Right cardiac atrium (tissue), 5 donors: ENCODE data around the gene DNASE1. TPM values are rescaled to one million over a fixed set of nuclear protein-coding genes. Genes with fewer than 3 reads are reported as not detected.
"Not testable (repeated sequence)": the region's sequence is repeated elsewhere in the genome, so short reads cannot be mapped to it uniquely, and the experiment has no call there.

ENCODE experiments used
- ATAC-seq, 2 donors: fragments of 200-7000 bp; cut with Tn5 transposase; one replicate each; pipeline versions ENCODE4 v1.8.0 to v1.9.1; 2020; ENCODE audit warnings: moderate library complexity in 2 of 2, mild to moderate bottlenecking in 1 of 2
- DNase-seq, 3 donors: peaks; one replicate each; pipeline ENCODE4 v3.0.0-alpha.2; 2020
- H3K27ac ChIP-seq: one replicate; pipeline ENCODE4 v1.5.1; 2013; ENCODE audit warnings: mild to moderate bottlenecking, low read length, control low read depth, moderate library complexity
- H3K27me3 ChIP-seq: one replicate; pipeline ENCODE4 v1.6.1; 2013; ENCODE audit not compliant: control insufficient read depth, insufficient read depth
- H3K4me1 ChIP-seq: one replicate; pipeline ENCODE4 v1.6.1; 2013; ENCODE audit warnings: low read length; ENCODE audit not compliant: control insufficient read depth, insufficient read depth
- H3K4me3 ChIP-seq: one replicate; pipeline ENCODE4 v1.5.1; 2013; ENCODE audit warnings: low read length, control low read depth
- H3K9me3 ChIP-seq: one replicate; pipeline ENCODE4 v1.6.1; 2013; ENCODE audit warnings: low read length; ENCODE audit not compliant: control insufficient read depth
- WGBS: extraction: QIAGEN DNeasy Blood & Tissue Kit; methylation state at CpG from one replicate; pipeline ENCODE4 v1.1.7; 2013; 5-methylcytosine and 5-hydroxymethylcytosine counted together
- intact Hi-C, 4 donors: fragments of 100-400 bp; cut with DNase I; formaldehyde crosslinking; loops; one replicate each; pipeline versions ENCODE4 v1.11.0 to v1.14.0; 2022 to 2023
- polyA plus RNA-seq: library from polyadenylated mRNA; stranded (reverse); fragments of 200-250 nt; gene quantifications from one replicate; pipeline ENCODE4 v1.2.3, GENCODE V29; 2013
- total RNA-seq, 4 donors: library from RNA; stranded (reverse); fragmentation: NEBNext Ultra II Directional; extraction: Animal tissue kit (Norgen Biotek cat#: 25700); gene quantifications; one replicate each; pipeline ENCODE4 v1.2.1, GENCODE V29; 2021
- donor health status: healthy with polysubstance abuse.
- donor health status: DM: no; HTN: yes; CAD: no.
- donor health status: DM: no; HTN: no; CAD: no.
- donor health status: DM: no; HTN: yes; CAD: no; lungs with severe emphysema.
- donor health status: DM: yes; HTN: yes; CAD: no.

DNASE1 gene
- total and polyA plus RNA-seq, 5 donors: 3.4 to 10.7 (median 7.2) TPM

GRCh38 chr16:3655396-3656159 is 1.1 kb downstream of the DNASE1 start:
- no peak for DNase-seq
- peak; percentile 10 to 22 for ATAC-seq
- 82% methylated on average over 21 of the region's 21 CpGs for WGBS
- Histone ChIP-seq H3K4me1 (no peaks in the 10 kb centered on the region), H3K27me3 (no peaks in the 10 kb centered on the region), H3K27ac (no peak overlapping the region), H3K9me3 (no peaks in the 10 kb centered on the region), H3K4me3 (no peak overlapping the region)
- intact Hi-C loops: no loop called here

- WGBS: over 99% methylated on average over 7 of the region's 10 CpGs
- H3K9me3 ChIP-seq, ATAC-seq, DNase-seq, H3K27me3 ChIP-seq, intact Hi-C loops, H3K27ac ChIP-seq, H3K4me1 ChIP-seq, H3K4me3 ChIP-seq: not testable (repeated sequence)
Measured at GRCh38 chr16:3656160-3656490, 1.6 kb downstream of the DNASE1 start.

- WGBS: 90% methylated on average over 42 of the region's 42 CpGs
- no peak for DNase-seq
- Histone ChIP-seq H3K27ac (no peak overlapping the region), H3K4me1 (no peaks in the 10 kb centered on the region), H3K9me3 (no peaks in the 10 kb centered on the region), H3K4me3 (no peak overlapping the region), H3K27me3 (no peaks in the 10 kb centered on the region)
- intact Hi-C loops: no loop called here
- no peak for ATAC-seq
Measured at GRCh38 chr16:3656491-3657468, 2.3 kb downstream of the DNASE1 start.

- H3K4me3 ChIP-seq: no peak overlapping the region
- H3K4me1 ChIP-seq: no peaks in the 10 kb centered on the region
- H3K9me3 ChIP-seq: no peaks in the 10 kb centered on the region
- DNase-seq (no peak), ATAC-seq (no peak)
- H3K27me3 ChIP-seq: no peaks in the 10 kb centered on the region
- intact Hi-C loops: no loop called here
- WGBS: 79% methylated on average over 3 of the region's 3 CpGs
- H3K27ac ChIP-seq: no peak overlapping the region
Measured at GRCh38 chr16:3659251-3659650, 4.8 kb downstream of the DNASE1 start.

- 88% methylated on average over 12 of the region's 12 CpGs for WGBS
- intact Hi-C loops: no loop called here
- H3K4me1 ChIP-seq: no peaks in the 10 kb centered on the region
- no peak for ATAC-seq
- no peaks in the 10 kb centered on the region for H3K27me3 ChIP-seq
- H3K9me3 ChIP-seq: no peaks in the 10 kb centered on the region
- H3K4me3 ChIP-seq: no peak overlapping the region
- no peak for DNase-seq
- no peak overlapping the region for H3K27ac ChIP-seq
Measured at GRCh38 chr16:3661311-3661710, 6.8 kb downstream of the DNASE1 start.

- intact Hi-C loops: no loop called here
- no peaks in the 10 kb centered on the region for H3K4me1 ChIP-seq
- WGBS: 93% methylated on average over 13 of the region's 13 CpGs
- H3K27me3 ChIP-seq: no peaks in the 10 kb centered on the region
- ATAC-seq (no peak), DNase-seq (no peak)
- no peak overlapping the region for H3K27ac ChIP-seq
- H3K9me3 ChIP-seq: no peaks in the 10 kb centered on the region
- H3K4me3 ChIP-seq: no peak overlapping the region
Measured at GRCh38 chr16:3661922-3662321, 7.4 kb downstream of the DNASE1 start.

- intact Hi-C loops: no loop called here
Measured at GRCh38 chr16:3662601-3663000, 8.1 kb downstream of the DNASE1 start.

GRCh38 chr16:3664187-3664896 is 9.9 kb downstream of the DNASE1 start:
- no peak overlapping the region for H3K27ac ChIP-seq
- H3K27me3 ChIP-seq: no peaks in the 10 kb centered on the region
- peak in 1 of 2 donors; percentile 25 for ATAC-seq
- no peaks in the 10 kb centered on the region for H3K4me1 ChIP-seq
- H3K4me3 ChIP-seq: no peak overlapping the region
- H3K9me3 ChIP-seq: no peaks in the 10 kb centered on the region
- DNase-seq: peak in 2 of 3 donors; percentile 31 to 46
- intact Hi-C loops: no loop called here
- WGBS: 97% methylated on average over 31 of the region's 31 CpGs

More at GRCh38 chr16:3662601-3663000, 8.1 kb downstream of the DNASE1 start:
- Histone ChIP-seq H3K27me3 (no peaks in the 10 kb centered on the region), H3K4me1 (no peaks in the 10 kb centered on the region), H3K27ac (no peak overlapping the region), H3K9me3 (no peaks in the 10 kb centered on the region), H3K4me3 (no peak overlapping the region)
- 90% methylated on average over 17 of the region's 17 CpGs for WGBS
- DNase-seq (peak in 1 of 3 donors; percentile 28), ATAC-seq (no peak)

- H3K9me3 ChIP-seq: no peaks in the 10 kb centered on the region
- WGBS: 80% methylated on average over 6 of the region's 6 CpGs
- intact Hi-C loops: no loop called here
- no peak overlapping the region for H3K27ac ChIP-seq
- H3K4me1 ChIP-seq: no peaks in the 10 kb centered on the region
- H3K4me3 ChIP-seq: no peak overlapping the region
- ATAC-seq (no peak), DNase-seq (peak in 1 of 3 donors; percentile 20)
- H3K27me3 ChIP-seq: no peaks in the 10 kb centered on the region
Measured at GRCh38 chr16:3665508-3665907, 11.0 kb downstream of the DNASE1 start.

- 91% methylated on average over 11 of the region's 11 CpGs for WGBS
- no peaks in the 10 kb centered on the region for H3K4me1 ChIP-seq
- intact Hi-C loops: no loop called here
- peak in 1 of 3 donors; percentile 12 for DNase-seq
- no peaks in the 10 kb centered on the region for H3K9me3 ChIP-seq
- no peaks in the 10 kb centered on the region for H3K27me3 ChIP-seq
- no peak for ATAC-seq
- no peak overlapping the region for H3K4me3 ChIP-seq
- H3K27ac ChIP-seq: no peak overlapping the region
Measured at GRCh38 chr16:3668626-3669025, 14.1 kb downstream of the DNASE1 start.
